Endothelial cell of umbilical vein (primary cell): ENCODE measurements around the gene ESRRA. TPM values are rescaled to one million over a fixed set of nuclear protein-coding genes. Genes with fewer than 3 reads are reported as not detected.

Experiments
- BruUV-seq: library from RNA; stranded (reverse); fragments of 400-500 nt; replicated peaks from 2 replicates; lab custom pipeline; 2021; lab: Mats Ljungman, UMichigan
- CTCF ChIA-PET: fragments of 300-600, 350-600 bp; sonication (Branson Sonifier 250); formaldehyde crosslinking; loops from one replicate; lab custom pipeline; 2021; ENCODE audit warnings: antibody characterized with exemption, inconsistent platforms; lab: Charles Lee
- POLR2A ChIA-PET: fragments of 300-600, 350-600 bp; sonication (Branson Sonifier 250); formaldehyde crosslinking; loops from one replicate; lab custom pipeline; 2021; ENCODE audit warnings: antibody characterized with exemption, inconsistent platforms; lab: Charles Lee
- DNase-seq: peaks from one replicate; pipeline ENCODE4 v3.0.0-alpha.2; 2011; ENCODE audit warnings: low read depth, low spot score
- FAIRE-seq: peaks from 2 replicates; lab custom pipeline; 2011; peaks lifted over from hg19 to GRCh38; lab: Jason Lieb, UNC
- H2AFZ ChIP-seq: 2 replicates; pipeline ENCODE4 v1.6.0; 2012; ENCODE audit warnings: low read depth, low read length, control low read depth, inconsistent platforms
- H3K27ac ChIP-seq: 2 replicates; pipeline ENCODE4 v1.5.1; 2011; ENCODE audit warnings: low read depth, mild to moderate bottlenecking, control low read depth, low read length, moderate library complexity; ENCODE audit not compliant: insufficient read depth
- H3K27me3 ChIP-seq, 2 experiments: 2 replicates each; pipeline versions ENCODE4 v1.6.0 to v1.6.1; 2011; ENCODE audit warnings: low read length in 2 of 2, mixed read lengths in 1 of 2; ENCODE audit not compliant: control insufficient read depth in 2 of 2, insufficient read depth in 2 of 2
- H3K36me3 ChIP-seq, 2 experiments: 2 replicates in 1 of 2; 3 replicates in 1 of 2; pipeline ENCODE4 v1.5.1; 2011; ENCODE audit warnings: low read length in 2 of 2, mild to moderate bottlenecking in 1 of 2, moderate library complexity in 1 of 2; ENCODE audit not compliant: control insufficient read depth in 2 of 2, insufficient read depth in 2 of 2; ENCODE audit errors: extremely low read depth in 1 of 2
- H3K4me1 ChIP-seq: 3 replicates; pipeline ENCODE4 v1.5.1; 2011; ENCODE audit warnings: mild to moderate bottlenecking, low read length; ENCODE audit not compliant: control insufficient read depth, insufficient read depth; ENCODE audit errors: extremely low read depth
- H3K4me2 ChIP-seq: 2 replicates; pipeline ENCODE4 v1.6.1; 2011; ENCODE audit warnings: low read length, control low read depth, mixed read lengths; ENCODE audit not compliant: insufficient read depth
- H3K4me3 ChIP-seq, 3 experiments: fragments of 200-600 bp in 1 of 3; sonication (generic), shearing (Covaris generic) in 1 of 3; replicated peaks in 1 of 3; 2 replicates each; pipeline ENCODE4 v1.5.1; 2011 to 2016; ENCODE audit warnings: control low read depth in 3 of 3, low read length in 3 of 3, mild to moderate bottlenecking in 2 of 3, inconsistent platforms in 1 of 3, low read depth in 1 of 3, moderate library complexity in 1 of 3; ENCODE audit not compliant: insufficient read depth in 1 of 3
- H3K79me2 ChIP-seq: 2 replicates; pipeline ENCODE4 v1.6.0; 2012; ENCODE audit warnings: low read length, inconsistent platforms; ENCODE audit not compliant: control insufficient read depth, insufficient read depth
- H3K9ac ChIP-seq: replicated peaks from 2 replicates; pipeline ENCODE3; 2011; ENCODE audit warnings: low read length, control low read depth; ENCODE audit not compliant: insufficient read depth; ENCODE audit errors: extremely low read depth
- H3K9me1 ChIP-seq: replicated peaks from 3 replicates; pipeline ENCODE4 v1.6.0; 2011; ENCODE audit warnings: mild to moderate bottlenecking, low read length; ENCODE audit not compliant: control insufficient read depth, insufficient read depth; ENCODE audit errors: extremely low read depth
- H3K9me3 ChIP-seq: replicated peaks from 2 replicates; pipeline ENCODE4 v1.5.1; 2012; ENCODE audit warnings: low read length, inconsistent platforms; ENCODE audit not compliant: control insufficient read depth, insufficient read depth
- H4K20me1 ChIP-seq: replicated peaks from 2 replicates; pipeline ENCODE3; 2011; ENCODE audit warnings: mild to moderate bottlenecking, low read length; ENCODE audit not compliant: control insufficient read depth, insufficient read depth; ENCODE audit errors: extremely low read depth
- EZH2 ChIP-seq: IDR thresholded peaks from 2 replicates; pipeline ENCODE4 v1.6.1; 2012; ENCODE audit warnings: borderline replicate concordance, low read depth, mild to moderate bottlenecking, moderate library complexity, low read length, inconsistent platforms; ENCODE audit not compliant: severe bottlenecking
- FOS ChIP-seq: IDR thresholded peaks from 2 replicates; pipeline ENCODE4 v1.6.1; 2011; ENCODE audit warnings: mild to moderate bottlenecking, low read length, moderate library complexity, borderline replicate concordance; ENCODE audit not compliant: insufficient read depth
- GATA2 ChIP-seq: IDR thresholded peaks from 2 replicates; pipeline ENCODE4 v1.7.0; 2011; ENCODE audit warnings: low read depth, mild to moderate bottlenecking, moderate library complexity, mixed read lengths, low read length; ENCODE audit not compliant: insufficient read length, insufficient read depth
- JUN ChIP-seq: IDR thresholded peaks from 2 replicates; pipeline ENCODE4 v1.6.1; 2011; ENCODE audit warnings: borderline replicate concordance, low read depth; ENCODE audit not compliant: insufficient read length, insufficient read depth
- MYC ChIP-seq: IDR thresholded peaks from one replicate; pipeline ENCODE4 v1.6.1; 2011; ENCODE audit warnings: mild to moderate bottlenecking, low read depth, low read length
- POLR2A ChIP-seq: IDR thresholded peaks from 2 replicates; pipeline ENCODE4 v1.6.1; 2012; ENCODE audit warnings: low read depth, mild to moderate bottlenecking, control low read depth, low read length
- POLR2AphosphoS5 ChIP-seq: IDR thresholded peaks from 2 replicates; pipeline ENCODE4 v1.6.1; 2012; ENCODE audit warnings: low read depth, mild to moderate bottlenecking, control low read depth, low read length, moderate library complexity; ENCODE audit not compliant: insufficient read depth
- dilution Hi-C: fragments of 300-500 bp; cut with MboI; formaldehyde crosslinking; loops from one replicate; pipeline ENCODE4 v1.15.0; 2019; ENCODE audit warnings: low sequenced_read_pairs; ENCODE audit not compliant: extremely low pct_ligation_motif_present
- intact Hi-C: fragments of 100-400 bp; cut with micrococcal nuclease; formaldehyde crosslinking; loops from one replicate; pipeline ENCODE4 v1.10.0; 2022
- polyA plus RNA-seq, 4 experiments: library from polyadenylated mRNA; depleted of rRNA in 3 of 4; stranded (reverse) in 3 of 4; unstranded in 1 of 4; fragments of >200 nt; gene quantifications; 2 replicates each; pipeline versions ENCODE4 v1.2.1 to v1.2.3, GENCODE V29; 2011 to 2012; ENCODE audit warnings: missing spikeins in 1 of 4
- total RNA-seq: library from RNA; stranded (reverse); gene quantifications from 2 replicates; pipeline ENCODE4 v1.2.3, GENCODE V29; 2021
- TF ChIP-seq, protein P1 (sequence below), 2 donors: IDR thresholded peaks; 1 replicate in 1 of 2; 2 replicates in 1 of 2; pipeline ENCODE4 v1.5.1; 2011; ENCODE audit warnings: low read length in 2 of 2, mild to moderate bottlenecking in 2 of 2, moderate library complexity in 2 of 2, control low read depth in 1 of 2, inconsistent platforms in 1 of 2, low read depth in 1 of 2; ENCODE audit not compliant: insufficient read depth in 1 of 2; ENCODE audit errors: extremely low read depth in 1 of 2
- TF ChIP-seq, protein P2 (sequence below): IDR thresholded peaks from 2 replicates; pipeline ENCODE4 v1.6.1; 2011; ENCODE audit not compliant: insufficient read depth, insufficient read length

Gene ESRRA
- total and polyA plus RNA-seq, 2 donors (not counting 3 experiments of a cell fraction or from before 2014, with no cell fraction given) = 17.2 to 37.4 TPM

- Histone ChIP-seq H3K4me3 (peak within 1 kb of the TSS; percentile 57 to 76 (median 75)), H2AFZ (peak within 1 kb of the TSS; percentile 65), H3K9me1 (no peaks in the 10 kb centered on the region), H3K9ac (peak within 1 kb of the TSS; percentile 77), H3K4me1 (peaks cover 10% of the 10 kb centered on the region), H4K20me1 (no peaks in the 10 kb centered on the region), H3K79me2 (peaks cover 4% of the 10 kb centered on the region), H3K27me3 (no peaks in the 10 kb centered on the region), H3K36me3 (peaks cover 2 to 18% of the 10 kb centered on the region in 2 experiments), H3K4me2 (peak within 1 kb of the TSS; percentile 87), H3K27ac (peak within 1 kb of the TSS; percentile 87), H3K9me3 (no peaks in the 10 kb centered on the region)
- ChIA-PET CTCF (interaction anchor here (0.5 to 3.6 kb wide), 24 partner anchors 9 to 581 kb away, joined by 3 to 72 read pairs (median 6); partner anchors contain the start of genes BAD, CATSPERZ, CCDC88B and ESRRA), POLR2A (interaction anchor here (0.6 to 2.1 kb wide), 7 partner anchors 9 to 137 kb away, joined by 3 to 6 read pairs (median 5); partner anchors contain the start of genes NUDT22, STIP1 and TRPT1)
- BruUV-seq = TSS peak; percentile 44
- no peak for FAIRE-seq
- DNase-seq = peak; percentile 96
- dilution Hi-C loops = no loop called here
- intact Hi-C loops = loop anchor here (1.0 to 2.0 kb wide), 5 partner anchors 13 to 48 kb away; partner anchors contain the start of genes ESRRA and RPS6KA4
- TF ChIP-seq, protein P1, sequence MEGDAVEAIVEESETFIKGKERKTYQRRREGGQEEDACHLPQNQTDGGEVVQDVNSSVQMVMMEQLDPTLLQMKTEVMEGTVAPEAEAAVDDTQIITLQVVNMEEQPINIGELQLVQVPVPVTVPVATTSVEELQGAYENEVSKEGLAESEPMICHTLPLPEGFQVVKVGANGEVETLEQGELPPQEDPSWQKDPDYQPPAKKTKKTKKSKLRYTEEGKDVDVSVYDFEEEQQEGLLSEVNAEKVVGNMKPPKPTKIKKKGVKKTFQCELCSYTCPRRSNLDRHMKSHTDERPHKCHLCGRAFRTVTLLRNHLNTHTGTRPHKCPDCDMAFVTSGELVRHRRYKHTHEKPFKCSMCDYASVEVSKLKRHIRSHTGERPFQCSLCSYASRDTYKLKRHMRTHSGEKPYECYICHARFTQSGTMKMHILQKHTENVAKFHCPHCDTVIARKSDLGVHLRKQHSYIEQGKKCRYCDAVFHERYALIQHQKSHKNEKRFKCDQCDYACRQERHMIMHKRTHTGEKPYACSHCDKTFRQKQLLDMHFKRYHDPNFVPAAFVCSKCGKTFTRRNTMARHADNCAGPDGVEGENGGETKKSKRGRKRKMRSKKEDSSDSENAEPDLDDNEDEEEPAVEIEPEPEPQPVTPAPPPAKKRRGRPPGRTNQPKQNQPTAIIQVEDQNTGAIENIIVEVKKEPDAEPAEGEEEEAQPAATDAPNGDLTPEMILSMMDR (IDR thresholded peaks at IDR 0.05; ENCODE audit: extremely low read depth in 1 of 2, insufficient read depth in 1 of 2, low read depth in 1 of 2, low read length in 2 of 2) = peak in 1 of 2 donors; percentile 32
- TF ChIP-seq FOS (no peak), GATA2 (no peak), EZH2 (no peak), MYC (no peak), JUN (no peak), POLR2AphosphoS5 (peak; percentile 87), POLR2A (peak; percentile 64)
- TF ChIP-seq, protein P2, sequence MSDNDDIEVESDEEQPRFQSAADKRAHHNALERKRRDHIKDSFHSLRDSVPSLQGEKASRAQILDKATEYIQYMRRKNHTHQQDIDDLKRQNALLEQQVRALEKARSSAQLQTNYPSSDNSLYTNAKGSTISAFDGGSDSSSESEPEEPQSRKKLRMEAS = no peak
Observed at GRCh38 chr11:64317961-64318765, 12.8 kb downstream of the ESRRA start, which contains the start of gene PRDX5. Gene PRDX5 (plus strand): TSS chr11:64318121. CDS start chr11:64318216, 95 bp downstream.
